HepG2 (cell line): Measurements from ENCODE around the gene SAPCD1. TPM values are rescaled to one million over a fixed set of nuclear protein-coding genes. Genes with fewer than 3 reads are reported as not detected.

Experiments used
- FOSL1 ChIP-seq: sonication (generic); formaldehyde crosslinking; IDR thresholded peaks from 2 replicates; pipeline ENCODE4 v1.9.0; 2021; ENCODE audit warnings: missing genetic modification reagents, borderline replicate concordance
- HDAC6 ChIP-seq: fragments of 200-600 bp; sonication (generic); IDR thresholded peaks from 2 replicates; pipeline ENCODE4 v1.7.0; 2017; ENCODE audit warnings: mild to moderate bottlenecking, antibody characterized with exemption, low read length, low read depth
- HOXD1 ChIP-seq: sonication (generic); formaldehyde crosslinking; IDR thresholded peaks from 2 replicates; pipeline ENCODE4 v1.5.0; 2020; ENCODE audit warnings: missing genetic modification reagents
- JUNB ChIP-seq: sonication (generic); formaldehyde crosslinking; IDR thresholded peaks from 2 replicates; pipeline ENCODE4 v1.8.0; 2022; ENCODE audit warnings: missing genetic modification reagents, mild to moderate bottlenecking, borderline replicate concordance
- KLF11 ChIP-seq: IDR thresholded peaks from 2 replicates; pipeline ENCODE4 v1.6.1; 2016; ENCODE audit warnings: missing compliant biosample characterization
- LCORL ChIP-seq, 2 experiments: fragments of 450-650 bp in 1 of 2; sonication (generic) in 1 of 2; formaldehyde crosslinking in 1 of 2; IDR thresholded peaks; 2 replicates each; pipeline versions ENCODE4 v1.5.0 to v1.6.1; 2017 to 2020; ENCODE audit warnings: antibody characterized with exemption in 1 of 2, missing genetic modification reagents in 1 of 2
- MED8 ChIP-seq: sonication (generic); formaldehyde crosslinking; IDR thresholded peaks from 2 replicates; pipeline ENCODE4 v1.8.1; 2023; ENCODE audit warnings: mild to moderate bottlenecking, missing genetic modification reagents; ENCODE audit not compliant: insufficient replicate concordance
- PPARG ChIP-seq: conservative IDR thresholded peaks from 2 replicates; pipeline ENCODE4 v1.6.1; 2016; ENCODE audit warnings: missing biosample characterization, missing genetic modification reagents
- SMAD1 ChIP-seq: sonication (generic); formaldehyde crosslinking; IDR thresholded peaks from 2 replicates; pipeline ENCODE4 v1.4.0; 2020; ENCODE audit warnings: missing genetic modification reagents, low read depth, mild to moderate bottlenecking, borderline replicate concordance
- TMF1 ChIP-seq: sonication (generic); formaldehyde crosslinking; IDR thresholded peaks from 2 replicates; pipeline ENCODE4 v1.8.1; 2022; ENCODE audit warnings: low read depth, missing genetic modification reagents
- ZBTB7B ChIP-seq: sonication (generic); formaldehyde crosslinking; IDR thresholded peaks from 2 replicates; pipeline ENCODE4 v1.4.0; 2020; ENCODE audit warnings: missing genetic modification reagents
- ZFP62 ChIP-seq: sonication (generic); formaldehyde crosslinking; IDR thresholded peaks from 2 replicates; pipeline ENCODE4 v1.4.0; 2020; ENCODE audit warnings: missing genetic modification reagents
- ZNF3 ChIP-seq: IDR thresholded peaks from 2 replicates; pipeline ENCODE4 v1.7.0; 2017; ENCODE audit warnings: inconsistent platforms
- ZNF564 ChIP-seq: sonication (generic); formaldehyde crosslinking; IDR thresholded peaks from 2 replicates; pipeline ENCODE4 v1.8.1; 2023; ENCODE audit warnings: mild to moderate bottlenecking, missing genetic modification reagents
- ZNF570 ChIP-seq: sonication (generic); formaldehyde crosslinking; IDR thresholded peaks from 2 replicates; pipeline ENCODE4 v1.4.0; 2020; ENCODE audit warnings: mild to moderate bottlenecking, missing genetic modification reagents, borderline replicate concordance
- ZNF607 ChIP-seq: sonication (generic); formaldehyde crosslinking; IDR thresholded peaks from 2 replicates; pipeline ENCODE4 v1.5.1; 2020; ENCODE audit warnings: missing genetic modification reagents, mild to moderate bottlenecking, borderline replicate concordance
- ZNF703 ChIP-seq: sonication (generic); formaldehyde crosslinking; IDR thresholded peaks from 2 replicates; pipeline ENCODE4 v1.5.1; 2020; ENCODE audit warnings: missing genetic modification reagents, mild to moderate bottlenecking, moderate library complexity, borderline replicate concordance
- ZNF724P ChIP-seq: sonication (generic); formaldehyde crosslinking; IDR thresholded peaks from 2 replicates; pipeline ENCODE4 v1.8.0; 2022; ENCODE audit warnings: missing genetic modification reagents, borderline replicate concordance
- ZNF749 ChIP-seq: sonication (generic); formaldehyde crosslinking; IDR thresholded peaks from 2 replicates; pipeline ENCODE4 v1.8.0; 2022; ENCODE audit warnings: mild to moderate bottlenecking, missing genetic modification reagents, moderate library complexity, borderline replicate concordance
- ZNF773 ChIP-seq: sonication (generic); formaldehyde crosslinking; IDR thresholded peaks from 2 replicates; pipeline ENCODE4 v1.4.0; 2020; ENCODE audit warnings: missing genetic modification reagents, borderline replicate concordance
- ZNF776 ChIP-seq: sonication (generic); formaldehyde crosslinking; IDR thresholded peaks from 2 replicates; pipeline ENCODE4 v1.4.0; 2020; ENCODE audit warnings: mild to moderate bottlenecking, missing genetic modification reagents
- polyA plus RNA-seq, 8 experiments: library from polyadenylated mRNA; depleted of rRNA in 3 of 8; stranded (reverse) in 7 of 8; unstranded in 1 of 8; fragments of >200 nt; fragmentation: Illumina TruSeq in 4 of 8; extraction: Trizol in 4 of 8; gene quantifications; 2 replicates each; pipeline versions ENCODE4 v1.2.1 to v1.2.3, GENCODE V29; 2011 to 2016; ENCODE audit warnings: low read depth in 4 of 8, missing spikeins in 1 of 8, mixed read lengths in 1 of 8; ENCODE audit not compliant: insufficient read depth in 1 of 8
- total RNA-seq, 5 experiments: library from RNA; depleted of rRNA; stranded (reverse); fragments of >200 nt; fragmentation: Illumina TruSeq; extraction: Trizol; gene quantifications; 2 replicates each; pipeline ENCODE4 v1.2.3, GENCODE V29; 2016; ENCODE audit warnings: low read depth in 1 of 5
- TF ChIP-seq, protein P1 (sequence below): sonication (generic); formaldehyde crosslinking; IDR thresholded peaks from 2 replicates; pipeline ENCODE4 v1.9.0; 2021; ENCODE audit warnings: missing genetic modification reagents, borderline replicate concordance
- TF ChIP-seq, protein P2 (sequence below): sonication (generic); formaldehyde crosslinking; IDR thresholded peaks from 2 replicates; pipeline ENCODE4 v1.4.0; 2020; ENCODE audit warnings: missing genetic modification reagents, borderline replicate concordance
- TF ChIP-seq, protein P3 (sequence below): fragments of 450-650 bp; IDR thresholded peaks from 2 replicates; pipeline ENCODE4 v1.6.1; 2016

Gene SAPCD1
- total and polyA plus RNA-seq, 2 of the 13 experiments (the other 11 are each of a cell fraction or from before 2014, with no cell fraction given), result 2.5 to 3.9 TPM

DNA sequence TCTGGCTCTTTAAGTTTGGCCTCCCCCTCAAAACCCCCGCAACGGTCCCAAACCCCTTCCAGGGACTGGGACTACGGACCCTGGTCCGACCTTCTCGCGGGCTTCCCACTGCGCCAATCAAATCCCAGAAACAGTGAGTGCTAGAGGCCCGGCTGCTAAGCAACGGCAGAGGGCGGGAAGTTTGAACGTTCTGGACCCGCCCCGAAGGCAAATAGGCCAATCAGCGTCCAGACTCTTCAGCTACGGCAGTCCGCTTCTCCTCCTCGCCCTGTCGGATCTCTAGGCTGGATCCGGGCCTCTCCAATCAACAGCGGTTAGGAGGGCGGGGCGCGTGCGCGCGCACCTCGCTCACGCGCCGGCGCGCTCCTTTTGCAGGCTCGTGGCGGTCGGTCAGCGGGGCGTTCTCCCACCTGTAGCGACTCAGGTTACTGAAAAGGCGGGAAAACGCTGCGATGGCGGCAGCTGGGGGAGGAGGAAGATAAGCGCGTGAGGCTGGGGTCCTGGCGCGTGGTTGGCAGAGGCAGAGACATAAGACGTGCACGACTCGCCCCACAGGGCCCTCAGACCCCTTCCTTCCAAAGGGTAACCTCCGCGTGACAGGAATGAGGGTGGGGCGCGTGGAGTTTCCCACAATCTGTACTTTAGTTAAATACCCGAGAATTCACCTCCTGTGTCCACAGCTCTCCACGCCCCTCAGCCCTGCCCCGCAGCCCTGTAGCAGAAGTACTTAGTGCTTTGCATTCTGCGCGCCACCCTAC lies 22.6 kb upstream of the SAPCD1 start, which contains the start of gene MSH5 (continued):
- TF ChIP-seq ZNF607 (CRISPR knock-in tag) (peak; percentile 97), ZNF749 (peak; percentile 96; the same call in 1 of the 2 replicates), ZNF703 (CRISPR knock-in tag) (no peak; the same call in none of the 2 replicates), SMAD1 (peak; percentile 77; the same call in 1 of the 2 replicates), LCORL (IDR thresholded peaks at IDR 0.05) (no peak), LCORL (CRISPR knock-in tag; IDR thresholded peaks at IDR 0.05) (peak; percentile 96), ZFP62 (CRISPR knock-in tag) (no peak), ZNF564 (peak; percentile 96), JUNB (CRISPR knock-in tag) (peak; percentile 96), ZBTB7B (CRISPR knock-in tag) (peak; percentile 83), MED8 (CRISPR knock-in tag) (peak; percentile 92), FOSL1 (CRISPR knock-in tag) (no peak), KLF11 (CRISPR knock-in tag) (peak; percentile 70; the same call in 1 of the 2 replicates), PPARG (CRISPR knock-in tag) (peak; percentile 29; the same call in 1 of the 2 replicates), ZNF570 (peak; percentile 98), TMF1 (CRISPR knock-in tag) (peak; percentile 100), HOXD1 (peak; percentile 32), ZNF724P (CRISPR knock-in tag) (peak; percentile 97), HDAC6 (no peak), ZNF776 (CRISPR knock-in tag) (peak; percentile 99), ZNF773 (CRISPR knock-in tag) (peak; percentile 97), ZNF3 (no peak)
- TF ChIP-seq, protein P1, sequence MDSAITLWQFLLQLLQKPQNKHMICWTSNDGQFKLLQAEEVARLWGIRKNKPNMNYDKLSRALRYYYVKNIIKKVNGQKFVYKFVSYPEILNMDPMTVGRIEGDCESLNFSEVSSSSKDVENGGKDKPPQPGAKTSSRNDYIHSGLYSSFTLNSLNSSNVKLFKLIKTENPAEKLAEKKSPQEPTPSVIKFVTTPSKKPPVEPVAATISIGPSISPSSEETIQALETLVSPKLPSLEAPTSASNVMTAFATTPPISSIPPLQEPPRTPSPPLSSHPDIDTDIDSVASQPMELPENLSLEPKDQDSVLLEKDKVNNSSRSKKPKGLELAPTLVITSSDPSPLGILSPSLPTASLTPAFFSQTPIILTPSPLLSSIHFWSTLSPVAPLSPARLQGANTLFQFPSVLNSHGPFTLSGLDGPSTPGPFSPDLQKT (CRISPR knock-in tag), result peak; percentile 24; the same call in 1 of the 2 replicates
- TF ChIP-seq, protein P2, sequence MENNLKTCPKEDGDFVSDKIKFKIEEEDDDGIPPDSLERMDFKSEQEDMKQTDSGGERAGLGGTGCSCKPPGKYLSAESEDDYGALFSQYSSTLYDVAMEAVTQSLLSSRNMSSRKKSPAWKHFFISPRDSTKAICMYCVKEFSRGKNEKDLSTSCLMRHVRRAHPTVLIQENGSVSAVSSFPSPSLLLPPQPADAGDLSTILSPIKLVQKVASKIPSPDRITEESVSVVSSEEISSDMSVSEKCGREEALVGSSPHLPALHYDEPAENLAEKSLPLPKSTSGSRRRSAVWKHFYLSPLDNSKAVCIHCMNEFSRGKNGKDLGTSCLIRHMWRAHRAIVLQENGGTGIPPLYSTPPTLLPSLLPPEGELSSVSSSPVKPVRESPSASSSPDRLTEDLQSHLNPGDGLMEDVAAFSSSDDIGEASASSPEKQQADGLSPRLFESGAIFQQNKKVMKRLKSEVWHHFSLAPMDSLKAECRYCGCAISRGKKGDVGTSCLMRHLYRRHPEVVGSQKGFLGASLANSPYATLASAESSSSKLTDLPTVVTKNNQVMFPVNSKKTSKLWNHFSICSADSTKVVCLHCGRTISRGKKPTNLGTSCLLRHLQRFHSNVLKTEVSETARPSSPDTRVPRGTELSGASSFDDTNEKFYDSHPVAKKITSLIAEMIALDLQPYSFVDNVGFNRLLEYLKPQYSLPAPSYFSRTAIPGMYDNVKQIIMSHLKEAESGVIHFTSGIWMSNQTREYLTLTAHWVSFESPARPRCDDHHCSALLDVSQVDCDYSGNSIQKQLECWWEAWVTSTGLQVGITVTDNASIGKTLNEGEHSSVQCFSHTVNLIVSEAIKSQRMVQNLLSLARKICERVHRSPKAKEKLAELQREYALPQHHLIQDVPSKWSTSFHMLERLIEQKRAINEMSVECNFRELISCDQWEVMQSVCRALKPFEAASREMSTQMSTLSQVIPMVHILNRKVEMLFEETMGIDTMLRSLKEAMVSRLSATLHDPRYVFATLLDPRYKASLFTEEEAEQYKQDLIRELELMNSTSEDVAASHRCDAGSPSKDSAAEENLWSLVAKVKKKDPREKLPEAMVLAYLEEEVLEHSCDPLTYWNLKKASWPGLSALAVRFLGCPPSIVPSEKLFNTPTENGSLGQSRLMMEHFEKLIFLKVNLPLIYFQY (CRISPR knock-in tag), result no peak; the same call in 1 of the 2 replicates
- TF ChIP-seq, protein P3, sequence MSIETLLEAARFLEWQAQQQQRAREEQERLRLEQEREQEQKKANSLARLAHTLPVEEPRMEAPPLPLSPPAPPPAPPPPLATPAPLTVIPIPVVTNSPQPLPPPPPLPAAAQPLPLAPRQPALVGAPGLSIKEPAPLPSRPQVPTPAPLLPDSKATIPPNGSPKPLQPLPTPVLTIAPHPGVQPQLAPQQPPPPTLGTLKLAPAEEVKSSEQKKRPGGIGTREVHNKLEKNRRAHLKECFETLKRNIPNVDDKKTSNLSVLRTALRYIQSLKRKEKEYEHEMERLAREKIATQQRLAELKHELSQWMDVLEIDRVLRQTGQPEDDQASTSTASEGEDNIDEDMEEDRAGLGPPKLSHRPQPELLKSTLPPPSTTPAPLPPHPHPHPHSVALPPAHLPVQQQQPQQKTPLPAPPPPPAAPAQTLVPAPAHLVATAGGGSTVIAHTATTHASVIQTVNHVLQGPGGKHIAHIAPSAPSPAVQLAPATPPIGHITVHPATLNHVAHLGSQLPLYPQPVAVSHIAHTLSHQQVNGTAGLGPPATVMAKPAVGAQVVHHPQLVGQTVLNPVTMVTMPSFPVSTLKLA, result peak; percentile 77
